HepG2 (cell line): ENCODE results near the gene WDR20. TPM values are rescaled to one million over a fixed set of nuclear protein-coding genes. Genes with fewer than 3 reads are reported as not detected.

Experiments used
- ATAC-seq: fragments of 200-7000 bp; cut with Tn5 transposase; 3 replicates; pipeline ENCODE4 v1.9.1; 2020; ENCODE audit warnings: mild to moderate bottlenecking, moderate library complexity
- BruUV-seq: library from RNA; stranded (reverse); fragments of 400-500 nt; replicated peaks from 2 replicates; lab custom pipeline; 2021; lab: Mats Ljungman, UMichigan
- CTCF ChIA-PET: fragments of 300-600 bp; formaldehyde crosslinking; extraction: SDS; loops from one replicate; lab custom pipeline; 2021; ENCODE audit warnings: low total read pairs, inconsistent platforms, low intra/inter-chr PET ratio; lab: Yijun Ruan, JAX
- POLR2A ChIA-PET: fragments of 350-600 bp; sonication (Branson Sonifier 250); formaldehyde crosslinking; loops from one replicate; lab custom pipeline; 2020; ENCODE audit warnings: antibody characterized with exemption, inconsistent platforms; lab: Yijun Ruan, JAX
- DNase-seq: peaks from one replicate; pipeline ENCODE4 v3.0.0-alpha.2; 2015; ENCODE audit warnings: low spot score
- FAIRE-seq: peaks from 3 replicates; lab custom pipeline; 2011; peaks lifted over from hg19 to GRCh38; lab: Jason Lieb, UNC
- H2AFZ ChIP-seq: one replicate; pipeline ENCODE4 v1.6.1; 2011; ENCODE audit warnings: low read length, inconsistent platforms
- H3K27ac ChIP-seq: fragments of 300-600 bp; 3 replicates; pipeline ENCODE4 v1.8.0; 2011; ENCODE audit warnings: mixed run types, mild to moderate bottlenecking, mixed read lengths, low read length, inconsistent platforms; ENCODE audit not compliant: insufficient read depth; ENCODE audit errors: extremely low read length
- H3K27me3 ChIP-seq, 2 experiments: fragments of 200-600 bp in 1 of 2; 2 replicates in 1 of 2; 3 replicates in 1 of 2; pipeline versions ENCODE4 v1.6.0 to v1.8.0; 2011; ENCODE audit warnings: low read length in 2 of 2, mild to moderate bottlenecking in 2 of 2, moderate library complexity in 2 of 2, inconsistent platforms in 1 of 2; ENCODE audit not compliant: insufficient read depth in 2 of 2, control insufficient read depth in 1 of 2
- H3K36me3 ChIP-seq, 2 experiments: fragments of 200-600 bp in 1 of 2; replicated peaks in 1 of 2; 2 replicates in 1 of 2; 3 replicates in 1 of 2; pipeline versions ENCODE4 v1.5.1 to v1.8.0; 2011; ENCODE audit warnings: low read length in 2 of 2, inconsistent platforms in 1 of 2; ENCODE audit not compliant: insufficient read depth in 2 of 2, control insufficient read depth in 1 of 2
- H3K4me1 ChIP-seq: 2 replicates; pipeline ENCODE4 v1.5.1; 2012; ENCODE audit warnings: low read length, inconsistent platforms; ENCODE audit not compliant: insufficient read depth
- H3K4me2 ChIP-seq: 2 replicates; pipeline ENCODE4 v1.6.0; 2011; ENCODE audit warnings: low read depth, low read length, inconsistent platforms
- H3K4me3 ChIP-seq, 3 experiments: fragments of 200-600 bp in 1 of 3; sonication (generic), shearing (Covaris generic) in 1 of 3; replicated peaks in 1 of 3; 2 replicates each; pipeline ENCODE4 v1.5.1; 2011 to 2016; ENCODE audit warnings: low read length in 3 of 3, inconsistent platforms in 2 of 3, low read depth in 2 of 3, mild to moderate bottlenecking in 2 of 3, control low read depth in 1 of 3, mixed read lengths in 1 of 3; ENCODE audit not compliant: insufficient read depth in 1 of 3
- H3K79me2 ChIP-seq: one replicate; pipeline ENCODE4 v1.6.1; 2011; ENCODE audit warnings: low read length, inconsistent platforms; ENCODE audit not compliant: insufficient read depth
- H3K9ac ChIP-seq: 2 replicates; pipeline ENCODE4 v1.6.0; 2011; ENCODE audit warnings: mild to moderate bottlenecking, low read depth, low read length, inconsistent platforms; ENCODE audit not compliant: insufficient read depth
- H3K9me3 ChIP-seq: 2 replicates; pipeline ENCODE4 v1.5.1; 2012; ENCODE audit warnings: mild to moderate bottlenecking, low read length
- H4K20me1 ChIP-seq: 2 replicates; pipeline ENCODE4 v1.6.0; 2011; ENCODE audit warnings: inconsistent platforms, mild to moderate bottlenecking, low read length, moderate library complexity; ENCODE audit not compliant: insufficient read depth
- ATF3 ChIP-seq: sonication (generic); formaldehyde crosslinking; IDR thresholded peaks from 2 replicates; pipeline ENCODE4 v1.4.0; 2020; ENCODE audit warnings: missing genetic modification reagents
- HDAC1 ChIP-seq: sonication (generic); formaldehyde crosslinking; IDR thresholded peaks from 2 replicates; pipeline ENCODE4 v1.5.1; 2020; ENCODE audit warnings: mild to moderate bottlenecking, missing genetic modification reagents
- KAT7 ChIP-seq: IDR thresholded peaks from 2 replicates; pipeline ENCODE4 v1.6.1; 2018; ENCODE audit warnings: borderline replicate concordance, missing compliant biosample characterization
- NR2C2 ChIP-seq: sonication (generic); formaldehyde crosslinking; IDR thresholded peaks from 2 replicates; pipeline ENCODE4 v1.4.0; 2020; ENCODE audit warnings: missing genetic modification reagents, mild to moderate bottlenecking, moderate library complexity, borderline replicate concordance
- POLR2G ChIP-seq: fragments of 200-400 bp; formaldehyde crosslinking; IDR thresholded peaks from 2 replicates; pipeline ENCODE4 v1.6.1; 2018; ENCODE audit warnings: mild to moderate bottlenecking, low read depth, low read length, moderate library complexity
- ZBTB7B ChIP-seq: sonication (generic); formaldehyde crosslinking; IDR thresholded peaks from 2 replicates; pipeline ENCODE4 v1.4.0; 2020; ENCODE audit warnings: missing genetic modification reagents
- ZMAT5 ChIP-seq: sonication (generic); formaldehyde crosslinking; IDR thresholded peaks from 2 replicates; pipeline ENCODE4 v1.5.0; 2020; ENCODE audit warnings: mild to moderate bottlenecking, low read depth, missing genetic modification reagents, borderline replicate concordance
- ZNF567 ChIP-seq: sonication (generic); formaldehyde crosslinking; IDR thresholded peaks from 2 replicates; pipeline ENCODE4 v1.8.1; 2023; ENCODE audit warnings: mild to moderate bottlenecking, missing genetic modification reagents, borderline replicate concordance
- WGBS: methylation state at CpG from one replicate; pipeline ENCODE4 v1.1.6; 2017; ENCODE audit warnings: low lambda C conversion rate; 5-methylcytosine and 5-hydroxymethylcytosine counted together
- in situ Hi-C: cut with HindIII; loops from 2 replicates; pipeline ENCODE4 v1.10.0; 2017; ENCODE audit warnings: low pct_unique_long_range_greater_than_20kb; ENCODE audit not compliant: extremely low pct_ligation_motif_present
- intact Hi-C: fragments of 100-400 bp; cut with micrococcal nuclease; formaldehyde crosslinking; loops from one replicate; pipeline ENCODE4 v1.10.0; 2022; ENCODE audit not compliant: unreplicated experiment
- polyA plus RNA-seq, 8 experiments: library from polyadenylated mRNA; depleted of rRNA in 3 of 8; stranded (reverse) in 7 of 8; unstranded in 1 of 8; fragments of >200 nt; fragmentation: Illumina TruSeq in 4 of 8; extraction: Trizol in 4 of 8; gene quantifications; 2 replicates each; pipeline versions ENCODE4 v1.2.1 to v1.2.3, GENCODE V29; 2011 to 2016; ENCODE audit warnings: low read depth in 4 of 8, missing spikeins in 1 of 8, mixed read lengths in 1 of 8; ENCODE audit not compliant: insufficient read depth in 1 of 8
- total RNA-seq, 5 experiments: library from RNA; depleted of rRNA; stranded (reverse); fragments of >200 nt; fragmentation: Illumina TruSeq; extraction: Trizol; gene quantifications; 2 replicates each; pipeline ENCODE4 v1.2.3, GENCODE V29; 2016; ENCODE audit warnings: low read depth in 1 of 5
- TF ChIP-seq, protein P1 (sequence below): sonication (generic); formaldehyde crosslinking; IDR thresholded peaks from 2 replicates; pipeline ENCODE4 v1.8.1; 2022; ENCODE audit warnings: low read depth, mild to moderate bottlenecking, missing genetic modification reagents
- TF ChIP-seq, protein P2 (sequence below): sonication (generic); formaldehyde crosslinking; IDR thresholded peaks from 2 replicates; pipeline ENCODE4 v1.4.0; 2020; ENCODE audit warnings: mild to moderate bottlenecking, low read depth, missing genetic modification reagents

The WDR20 gene
- total and polyA plus RNA-seq, 2 of the 13 experiments (the other 11 are each of a cell fraction or from before 2014, with no cell fraction given), result 10.4 to 23.2 TPM

GRCh38 chr14:102212845-102213244, 73.1 kb downstream of the WDR20 start:
- H4K20me1 ChIP-seq, result no peaks in the 10 kb centered on the region
- TF ChIP-seq ZMAT5 (CRISPR knock-in tag), result no peak
- TF ChIP-seq HDAC1 (CRISPR knock-in tag), result no peak
- no peak for TF ChIP-seq POLR2G
- no peak for TF ChIP-seq ZNF567 (CRISPR knock-in tag)
- TF ChIP-seq NR2C2 (CRISPR knock-in tag), result no peak
- TF ChIP-seq, protein P1, sequence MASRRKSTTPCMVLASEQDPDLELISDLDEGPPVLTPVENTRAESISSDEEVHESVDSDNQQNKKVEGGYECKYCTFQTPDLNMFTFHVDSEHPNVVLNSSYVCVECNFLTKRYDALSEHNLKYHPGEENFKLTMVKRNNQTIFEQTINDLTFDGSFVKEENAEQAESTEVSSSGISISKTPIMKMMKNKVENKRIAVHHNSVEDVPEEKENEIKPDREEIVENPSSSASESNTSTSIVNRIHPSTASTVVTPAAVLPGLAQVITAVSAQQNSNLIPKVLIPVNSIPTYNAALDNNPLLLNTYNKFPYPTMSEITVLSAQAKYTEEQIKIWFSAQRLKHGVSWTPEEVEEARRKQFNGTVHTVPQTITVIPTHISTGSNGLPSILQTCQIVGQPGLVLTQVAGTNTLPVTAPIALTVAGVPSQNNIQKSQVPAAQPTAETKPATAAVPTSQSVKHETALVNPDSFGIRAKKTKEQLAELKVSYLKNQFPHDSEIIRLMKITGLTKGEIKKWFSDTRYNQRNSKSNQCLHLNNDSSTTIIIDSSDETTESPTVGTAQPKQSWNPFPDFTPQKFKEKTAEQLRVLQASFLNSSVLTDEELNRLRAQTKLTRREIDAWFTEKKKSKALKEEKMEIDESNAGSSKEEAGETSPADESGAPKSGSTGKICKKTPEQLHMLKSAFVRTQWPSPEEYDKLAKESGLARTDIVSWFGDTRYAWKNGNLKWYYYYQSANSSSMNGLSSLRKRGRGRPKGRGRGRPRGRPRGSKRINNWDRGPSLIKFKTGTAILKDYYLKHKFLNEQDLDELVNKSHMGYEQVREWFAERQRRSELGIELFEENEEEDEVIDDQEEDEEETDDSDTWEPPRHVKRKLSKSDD (CRISPR knock-in tag), result no peak
- TF ChIP-seq KAT7 (CRISPR knock-in tag), result no peak
- no peak for TF ChIP-seq ZBTB7B (CRISPR knock-in tag)
- TF ChIP-seq, protein P2, sequence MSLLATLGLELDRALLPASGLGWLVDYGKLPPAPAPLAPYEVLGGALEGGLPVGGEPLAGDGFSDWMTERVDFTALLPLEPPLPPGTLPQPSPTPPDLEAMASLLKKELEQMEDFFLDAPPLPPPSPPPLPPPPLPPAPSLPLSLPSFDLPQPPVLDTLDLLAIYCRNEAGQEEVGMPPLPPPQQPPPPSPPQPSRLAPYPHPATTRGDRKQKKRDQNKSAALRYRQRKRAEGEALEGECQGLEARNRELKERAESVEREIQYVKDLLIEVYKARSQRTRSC, result no peak
- no peak for TF ChIP-seq ATF3 (CRISPR knock-in tag)
- ChIA-PET CTCF (no interaction called here), POLR2A (no interaction called here)
- H3K27me3 ChIP-seq, result no peaks in the 10 kb centered on the region
- BruUV-seq, result no TSS peak
- H3K27ac ChIP-seq, result no peak overlapping the region
- H3K9ac ChIP-seq, result no peak overlapping the region
- no peak overlapping the region for H3K4me2 ChIP-seq
- H3K79me2 ChIP-seq, result peaks cover 2% of the 10 kb centered on the region
- peaks cover 17 to 31% of the 10 kb centered on the region in 2 experiments for H3K36me3 ChIP-seq
- WGBS, result 98% methylated on average over 10 of the region's 10 CpGs
- H3K4me3 ChIP-seq, result no peak overlapping the region
- no peaks in the 10 kb centered on the region for H3K9me3 ChIP-seq
- no peak overlapping the region for H2AFZ ChIP-seq
- intact Hi-C loops, result no loop called here
- DNase-seq (no peak), ATAC-seq (no peak), FAIRE-seq (no peak)
- in situ Hi-C loops, result no loop called here
- H3K4me1 ChIP-seq, result no peaks in the 10 kb centered on the region
